NCI-H510A treated with DMSO at 0.1 percent for 48 hours (cell line): ENCODE results near the gene SUPT3H.

Experiments used
- DNase-seq: peaks from one replicate; lab custom pipeline; 2025; lab: John Stamatoyannopoulos, UW

SUPT3H gene

GRCh38 chr6:45388328-45388727, 10.6 kb upstream of the SUPT3H start:
- DNase-seq, result peak; percentile 55

- no peak for DNase-seq
Measured at GRCh38 chr6:45387236-45387635, 9.5 kb upstream of the SUPT3H start.

GRCh38 chr6:45386501-45386900, 8.8 kb upstream of the SUPT3H start:
- DNase-seq, result no peak

- no peak for DNase-seq
Measured at GRCh38 chr6:45382391-45382790, 4.7 kb upstream of the SUPT3H start.

DNA sequence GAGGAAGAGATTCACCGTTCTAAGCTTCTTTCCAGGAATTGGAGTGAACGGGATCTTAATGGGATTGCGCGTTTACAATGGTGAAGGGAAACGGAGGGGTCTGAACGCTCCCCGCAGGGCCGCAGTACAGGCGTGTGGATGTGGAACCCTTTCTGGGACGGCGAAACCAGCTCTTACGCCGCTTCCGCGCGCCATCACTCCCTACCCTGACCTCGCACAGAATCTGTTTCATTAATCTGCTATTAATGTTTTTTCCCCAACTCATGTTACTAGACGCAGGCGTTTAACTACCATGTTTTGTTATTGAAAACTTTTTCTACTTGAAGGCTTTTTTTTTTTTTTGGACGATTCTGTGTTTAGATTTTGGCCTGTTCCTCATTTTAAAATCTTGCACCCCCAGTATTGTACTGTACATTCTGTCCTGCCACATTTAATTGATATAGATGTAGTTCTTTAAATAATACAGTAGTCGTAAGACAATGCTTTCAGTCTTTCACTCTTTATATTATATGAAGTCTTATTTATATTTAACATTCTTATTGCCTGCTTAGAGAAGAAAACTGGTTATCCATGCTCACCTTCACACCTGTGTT, 696 bp upstream of the SUPT3H start:
- peak; percentile 97 for DNase-seq

DNA sequence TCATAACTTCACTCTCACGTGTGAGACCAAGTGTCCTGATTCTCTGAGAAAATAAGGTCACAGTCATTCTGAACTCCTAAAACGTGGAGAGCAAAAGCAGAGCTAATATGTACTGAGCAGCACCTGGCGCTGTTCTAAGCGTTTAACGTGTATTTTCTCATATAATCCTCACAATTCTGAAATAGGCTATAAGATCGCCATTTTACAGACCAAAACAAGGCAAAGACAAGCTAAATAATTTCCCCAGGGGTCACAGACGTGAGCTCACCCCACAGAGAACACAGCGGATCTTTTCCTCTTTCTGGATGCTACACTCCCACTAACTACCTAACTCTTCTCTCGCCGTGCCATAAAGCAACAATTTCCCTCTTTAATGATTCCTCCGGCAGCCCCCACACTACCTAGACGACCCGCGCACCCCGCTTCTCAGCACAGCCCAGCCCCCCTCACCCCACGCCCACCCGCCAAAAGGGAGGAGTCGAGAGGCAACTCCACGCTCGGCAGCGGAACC, 636 bp downstream of the SUPT3H start:
- DNase-seq, result no peak

DNA sequence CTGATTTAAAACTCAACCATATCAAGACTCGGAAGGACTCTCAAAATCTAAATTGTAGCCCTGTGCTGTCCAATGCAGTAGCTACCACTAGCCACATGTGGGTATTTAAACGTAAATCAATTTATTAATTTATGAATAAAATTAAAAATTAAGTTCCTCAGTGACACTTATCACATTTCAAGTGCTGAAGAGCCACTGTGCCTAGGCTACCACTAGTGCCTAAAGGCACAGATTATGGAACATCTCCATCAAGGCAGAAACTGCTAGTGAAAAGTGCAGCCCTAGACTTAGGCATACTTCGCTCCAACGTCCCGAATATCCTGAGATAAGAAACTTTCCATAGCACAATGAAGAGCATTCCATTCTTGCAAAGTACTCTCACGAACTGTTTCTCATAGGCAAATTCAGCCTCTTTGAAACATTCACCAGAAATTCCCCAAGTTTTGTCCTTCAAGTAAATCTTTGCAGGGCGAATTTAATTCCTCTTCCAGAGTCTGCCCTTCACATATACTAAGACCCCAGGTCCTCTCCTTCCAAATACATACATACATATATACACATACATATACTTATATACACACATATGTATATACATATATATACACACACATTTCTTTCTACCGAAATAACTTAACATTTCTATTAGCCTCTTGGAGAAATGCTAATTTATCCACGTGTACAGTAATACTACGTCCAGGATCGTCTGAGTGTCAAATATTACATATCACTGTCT, 1.3 kb downstream of the SUPT3H start:
- DNase-seq, result peak; percentile 38

DNA sequence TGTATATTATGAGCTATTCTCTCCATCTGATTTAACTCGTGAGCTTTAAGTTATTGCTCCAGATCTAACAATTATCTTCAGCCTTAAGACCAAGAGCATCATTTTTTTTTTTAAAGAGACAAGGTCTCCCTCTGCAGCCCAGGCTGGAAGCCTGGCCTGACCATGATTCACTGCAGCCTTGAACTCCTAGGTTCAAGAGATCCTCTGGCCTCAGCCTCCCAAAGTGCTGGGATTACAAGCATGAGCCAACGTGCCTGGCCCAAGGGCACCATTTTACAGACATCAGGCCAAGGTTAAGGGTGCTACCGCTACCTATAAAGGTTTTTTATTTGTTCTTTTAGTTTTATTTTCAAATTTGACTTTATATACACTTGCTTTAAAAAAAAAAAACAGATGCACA, 2.3 kb downstream of the SUPT3H start:
- DNase-seq, result no peak

DNA sequence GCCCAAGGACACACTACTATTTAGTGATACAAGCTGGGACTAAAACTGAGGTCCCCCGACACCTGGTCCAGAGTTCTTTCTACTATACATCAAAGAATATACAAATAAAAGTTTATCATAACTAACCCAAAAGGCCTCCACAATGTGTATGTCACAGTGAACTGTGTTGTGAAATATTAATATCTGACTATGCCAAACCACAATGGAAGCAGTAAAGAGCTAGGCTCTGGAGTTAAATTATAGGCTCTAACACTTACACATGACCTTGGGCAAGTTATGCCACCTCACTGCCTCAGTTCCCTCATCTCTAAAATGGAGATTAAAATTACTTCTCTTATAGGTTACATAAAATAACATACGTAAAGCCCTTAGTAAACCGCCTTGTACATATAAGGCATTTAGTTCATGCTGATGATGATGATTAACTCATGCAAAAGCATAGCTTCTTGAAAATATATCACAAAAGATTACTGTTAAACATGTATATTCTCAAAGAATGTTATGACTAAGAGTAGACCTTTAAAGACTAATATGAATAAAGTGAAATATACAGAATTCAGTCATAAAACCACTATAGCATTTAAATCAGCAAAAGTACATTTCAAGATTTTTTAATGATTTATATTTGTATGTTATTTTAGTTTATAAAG, 5.7 kb downstream of the SUPT3H start:
- no peak for DNase-seq

DNA sequence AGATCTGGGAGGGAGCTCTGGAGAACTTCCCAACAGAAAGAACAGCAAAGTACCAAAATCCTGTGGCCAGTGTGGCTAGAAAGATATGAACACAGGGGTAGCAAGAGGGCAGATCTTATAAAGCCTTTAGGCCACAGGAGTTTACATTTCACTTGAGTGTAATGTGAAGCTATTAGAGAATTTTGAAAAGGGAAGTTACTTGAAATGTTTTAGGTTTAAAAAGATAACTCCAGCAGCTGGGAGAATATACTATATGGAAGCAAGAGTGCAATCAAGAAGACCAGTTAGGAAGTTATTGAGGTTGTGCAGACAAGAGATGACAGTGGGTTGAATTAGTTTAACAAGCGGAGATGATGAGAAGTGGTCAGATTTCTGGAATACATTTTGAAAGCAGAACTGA, 7.9 kb downstream of the SUPT3H start:
- no peak for DNase-seq

DNA sequence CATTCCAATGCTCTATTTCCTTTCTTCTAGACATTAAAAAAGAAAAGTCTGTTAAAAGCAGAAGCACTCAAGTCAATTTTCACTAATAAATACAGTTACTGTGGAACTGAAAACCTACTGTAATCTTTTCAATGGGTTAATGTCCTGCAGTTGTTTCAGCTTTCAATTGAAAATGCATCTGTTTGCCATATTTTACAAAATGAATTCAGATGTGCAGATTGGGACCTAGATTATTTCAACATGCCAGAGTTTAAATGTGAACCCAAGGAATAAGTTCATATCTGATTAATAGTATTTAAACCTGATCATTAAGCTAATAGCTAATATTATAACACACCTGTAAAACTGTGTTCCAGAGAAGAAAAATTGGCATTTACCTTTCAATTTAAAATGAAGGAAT, 9.7 kb downstream of the SUPT3H start:
- no peak for DNase-seq

DNA sequence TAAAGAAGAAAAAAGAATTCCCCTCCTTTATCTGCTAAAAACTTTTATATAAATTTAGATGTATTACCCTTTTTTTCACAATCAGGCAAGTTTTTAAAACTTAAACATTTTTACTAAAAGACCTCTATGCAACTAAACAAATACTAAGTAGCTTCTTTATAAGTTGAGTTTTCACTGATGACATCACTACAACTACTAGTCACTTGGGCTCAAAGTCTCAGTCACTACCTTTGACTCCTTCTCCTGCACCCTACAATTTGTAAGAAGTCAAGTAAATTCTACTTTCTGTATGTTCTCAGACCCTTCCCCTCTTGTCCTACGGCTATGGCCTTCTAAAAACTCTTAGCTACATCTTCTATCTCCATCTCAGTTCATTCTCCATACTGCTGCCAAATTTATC, 11.2 kb downstream of the SUPT3H start:
- no peak for DNase-seq

- no peak for DNase-seq
Measured at GRCh38 chr6:45365036-45365435, 12.7 kb downstream of the SUPT3H start.

- DNase-seq, result no peak
Measured at GRCh38 chr6:45364466-45364865, 13.3 kb downstream of the SUPT3H start.

- DNase-seq, result no peak
Measured at GRCh38 chr6:45353654-45354053, 24.1 kb downstream of the SUPT3H start.

- DNase-seq, result no peak
Measured at GRCh38 chr6:45351667-45352066, 26.1 kb downstream of the SUPT3H start.

DNA sequence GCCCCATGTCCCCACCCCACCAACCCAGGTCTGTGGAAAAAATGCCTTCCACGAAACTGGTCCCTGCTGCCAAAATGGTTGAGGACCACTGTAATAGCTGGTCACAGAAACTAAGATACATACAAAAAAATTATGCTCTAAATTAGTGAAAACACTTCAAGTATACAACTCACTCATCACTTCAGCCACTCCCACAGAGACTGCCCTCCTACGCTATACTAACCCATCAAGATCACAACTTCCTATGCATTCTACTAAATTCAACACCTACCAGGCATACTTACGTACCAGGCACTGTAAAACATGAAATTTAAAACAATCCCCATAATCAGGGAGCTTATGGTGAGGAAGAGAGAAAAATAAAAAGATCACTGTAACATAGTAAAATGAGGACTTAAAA, 26.7 kb downstream of the SUPT3H start:
- DNase-seq, result no peak

GRCh38 chr6:45350186-45350710, 27.5 kb downstream of the SUPT3H start:
- no peak for DNase-seq

- DNase-seq, result no peak
Measured at GRCh38 chr6:45344900-45345299, 32.8 kb downstream of the SUPT3H start.

DNA sequence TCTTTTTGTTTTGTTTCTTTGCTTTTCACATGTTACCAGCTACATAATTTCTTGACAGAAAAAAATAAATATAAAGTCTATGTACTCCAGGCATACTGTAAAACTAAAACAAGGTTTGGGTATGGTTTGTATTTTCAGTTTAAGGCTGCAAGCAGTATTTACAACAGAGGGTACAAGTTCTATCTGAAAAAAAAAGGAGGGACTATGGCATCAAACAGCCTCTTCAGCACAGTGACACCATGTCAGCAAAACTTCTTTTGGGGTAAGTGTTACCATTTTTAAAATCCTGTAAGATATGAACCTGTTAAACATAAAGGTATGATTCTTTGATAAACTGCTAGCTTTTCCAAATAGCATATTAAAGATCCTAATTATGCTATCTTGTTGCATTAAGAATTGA, 49.2 kb downstream of the SUPT3H start:
- no peak for DNase-seq

DNA sequence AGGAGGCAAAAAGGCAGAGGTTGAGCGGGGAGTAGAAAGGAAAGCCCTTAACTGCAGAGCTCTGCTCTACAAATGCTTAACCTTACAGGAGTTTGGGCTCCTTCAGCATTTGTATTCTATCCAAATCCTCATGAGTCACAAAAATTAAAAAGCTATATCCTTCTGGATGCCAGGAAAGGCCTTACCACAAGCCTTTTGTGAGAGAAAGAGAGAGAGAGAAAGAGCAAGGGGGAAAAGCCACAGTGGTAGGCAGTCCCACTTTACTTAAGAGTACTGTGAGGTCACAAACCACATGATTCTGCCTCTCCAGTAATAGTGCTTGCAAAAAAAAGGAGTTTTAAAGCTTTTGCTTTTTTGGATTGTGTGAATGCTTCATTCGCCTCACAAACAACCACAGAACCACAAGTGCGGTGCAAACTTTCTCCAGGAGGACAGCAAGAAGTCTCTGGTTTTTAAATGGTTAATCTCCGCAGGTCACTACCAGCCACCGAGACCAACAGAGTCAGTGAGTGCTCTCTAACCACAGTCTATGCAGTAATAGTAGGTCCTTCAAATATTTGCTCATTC, 49.7 kb downstream of the SUPT3H start, which contains the start of gene RUNX2:
Gene RUNX2, plus strand, starts transcription at position 375 of the 567 bp plus-strand sequence. CDS start 397 bp downstream, outside the sequence.
- DNase-seq, result no peak

DNA sequence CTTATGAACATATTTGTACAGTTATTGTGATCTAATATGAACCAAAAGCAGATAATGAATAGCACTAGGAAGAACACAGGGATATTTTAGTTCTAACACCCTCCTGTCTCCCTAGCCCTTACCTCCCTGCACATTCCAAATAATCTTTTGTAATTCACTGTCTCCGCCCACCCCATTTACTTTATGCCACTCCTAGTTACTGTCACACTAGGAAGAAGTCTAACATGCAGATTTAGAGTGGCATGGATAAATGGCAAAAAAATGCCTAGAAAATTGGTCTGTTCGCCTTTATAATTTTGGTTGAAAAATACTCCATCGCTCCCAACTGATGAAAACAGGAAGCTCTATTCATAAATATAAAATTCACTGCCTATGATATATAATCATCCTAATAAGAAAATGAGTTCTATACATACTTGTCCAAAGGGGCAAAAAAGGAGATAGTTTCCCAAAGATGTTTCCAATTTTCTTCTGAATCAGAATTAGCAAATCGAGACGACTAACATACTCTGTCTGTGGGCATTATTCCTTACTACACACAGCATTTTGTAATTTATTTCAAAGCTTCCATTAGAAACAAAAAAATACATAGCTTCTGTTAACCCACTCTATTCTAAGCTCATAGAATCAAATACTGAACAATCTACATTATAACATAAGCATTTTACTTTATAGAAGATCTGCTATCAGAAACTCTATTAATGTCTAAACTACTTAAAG, 50.9 kb downstream of the SUPT3H start:
- no peak for DNase-seq
